T follicular helper cell (primary cell): ENCODE data around the gene IL37.

Source experiments
- DNase-seq: peaks from one replicate; pipeline ENCODE4 v3.0.0-alpha.2; 2020; ENCODE audit warnings: low read depth

Gene IL37

GRCh38 chr2:112960230-112960825 lies 49.4 kb downstream of the IL37 start:
- no peak for DNase-seq

DNA sequence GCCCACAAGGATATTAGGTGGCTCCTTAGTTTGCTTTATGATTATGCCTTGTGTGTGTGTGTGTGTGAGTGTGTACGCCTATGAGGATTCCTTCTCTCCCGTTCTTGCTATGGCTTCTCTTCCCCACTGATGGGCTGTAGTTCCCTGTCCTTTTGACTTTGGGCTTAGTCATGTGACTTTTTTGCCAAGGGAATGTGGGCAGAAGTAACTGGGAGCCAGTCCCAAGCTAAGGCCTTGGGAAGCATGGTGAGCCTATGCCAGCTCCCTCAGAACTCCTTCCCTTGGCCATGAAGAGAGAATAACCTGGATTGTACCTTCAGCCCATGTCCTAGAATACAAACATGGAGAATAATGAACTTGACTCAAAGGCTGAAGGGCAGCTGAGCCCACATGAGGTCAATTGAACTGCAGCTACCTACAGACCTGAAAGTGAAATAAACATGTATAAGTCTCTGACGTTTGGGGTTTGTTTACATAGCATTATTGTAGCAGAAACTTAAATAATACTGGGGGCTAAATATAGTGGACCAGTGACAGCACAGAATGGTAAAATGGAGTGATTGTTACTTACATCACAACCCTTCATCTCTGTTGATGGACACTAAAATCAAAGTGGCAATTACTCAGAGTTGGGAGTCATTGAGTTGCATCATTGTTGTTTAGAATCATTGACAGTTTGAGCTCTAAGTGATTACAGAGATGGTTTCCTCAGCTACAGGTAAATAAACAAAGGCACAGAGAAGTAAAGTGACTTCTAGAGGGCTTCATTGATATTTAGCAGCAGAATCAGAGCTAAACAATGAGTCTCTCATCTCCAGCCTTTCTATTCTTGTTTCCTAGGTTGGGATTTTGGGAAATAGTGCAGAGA lies 51.6 kb downstream of the IL37 start:
- no peak for DNase-seq

- DNase-seq, result no peak
Measured at GRCh38 chr2:112967023-112967422, 56.1 kb downstream of the IL37 start.
